ENCODE results near the gene FAT1.

Gene FAT1

DNA sequence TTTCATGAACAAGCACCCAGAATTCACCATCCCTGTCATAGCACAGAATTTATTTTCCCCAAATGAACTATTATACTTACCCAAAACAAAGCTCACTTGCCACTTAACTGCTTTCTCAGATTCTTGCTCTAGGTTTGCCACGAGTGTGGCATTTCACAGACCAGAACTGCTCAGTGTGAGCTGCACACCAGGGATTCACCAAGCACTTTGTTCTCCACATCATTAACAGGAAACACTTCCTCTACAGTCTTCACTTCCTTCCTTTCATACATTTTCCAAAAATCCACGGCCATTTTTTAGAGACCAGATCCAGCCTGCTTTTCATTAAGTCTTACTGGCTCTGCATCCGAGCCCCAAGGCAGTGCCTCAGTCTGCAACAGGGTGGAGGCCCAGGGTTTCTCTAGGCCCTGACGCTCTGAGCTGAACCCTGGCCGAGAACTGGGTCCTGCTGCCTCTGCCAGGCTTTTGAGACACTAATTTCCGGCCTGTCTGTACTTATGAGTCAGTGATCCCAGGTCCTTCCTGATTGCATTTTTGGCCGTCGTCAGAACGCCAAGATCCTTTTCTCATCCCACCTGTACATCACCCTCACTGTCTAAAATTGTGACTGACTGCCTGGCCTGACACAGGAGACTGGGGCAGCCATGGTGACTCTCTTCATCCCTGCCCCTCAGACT, 100.7 kb downstream of the FAT1 start:
- no peak for DNase-seq (ENCODE audit: low read depth, low spot score)

GRCh38 chr4:186621959-186622553, 101.6 kb downstream of the FAT1 start:
- peak; percentile 27 for DNase-seq (ENCODE audit: low read depth, low spot score)

DNA sequence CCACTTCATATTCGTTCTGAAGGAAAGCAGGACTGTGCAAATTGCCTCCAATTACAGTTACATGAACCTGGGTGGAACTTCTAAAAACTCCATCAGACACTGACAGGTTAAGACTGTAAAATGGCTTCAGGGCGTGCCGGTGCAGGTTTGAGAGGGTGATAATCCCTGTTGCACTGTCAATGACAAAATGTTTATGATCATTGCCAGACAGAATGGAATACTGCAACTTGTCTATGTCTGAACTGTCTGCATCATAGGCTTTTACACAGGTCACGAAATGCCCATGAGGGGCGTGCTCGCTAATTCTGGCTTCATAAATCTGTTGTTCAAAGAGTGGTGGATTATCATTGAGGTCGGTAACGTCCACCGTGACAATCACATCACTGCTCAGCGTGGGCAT, 104.6 kb downstream of the FAT1 start:
- no peak for DNase-seq (ENCODE audit: low read depth, low spot score)

DNA sequence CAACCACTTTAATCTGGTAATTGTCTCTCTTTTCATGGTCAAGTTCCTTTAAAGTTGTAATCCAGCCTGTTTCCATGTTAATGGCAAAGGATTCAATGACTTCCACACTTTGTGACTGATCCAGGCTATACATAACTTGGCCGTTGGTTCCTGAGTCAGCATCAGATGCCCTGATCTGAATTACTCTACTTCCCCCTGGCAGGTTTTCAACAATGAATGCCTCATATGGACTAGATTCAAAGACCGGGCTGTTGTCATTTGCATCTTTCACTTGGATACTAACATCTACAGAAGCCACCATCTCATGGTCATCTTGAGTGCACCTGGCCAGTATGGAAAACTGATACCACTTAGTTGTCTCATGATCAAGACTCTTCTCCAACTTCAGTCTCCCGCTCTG, 105.7 kb downstream of the FAT1 start:
- no peak for DNase-seq (ENCODE audit: low read depth, low spot score)

DNA sequence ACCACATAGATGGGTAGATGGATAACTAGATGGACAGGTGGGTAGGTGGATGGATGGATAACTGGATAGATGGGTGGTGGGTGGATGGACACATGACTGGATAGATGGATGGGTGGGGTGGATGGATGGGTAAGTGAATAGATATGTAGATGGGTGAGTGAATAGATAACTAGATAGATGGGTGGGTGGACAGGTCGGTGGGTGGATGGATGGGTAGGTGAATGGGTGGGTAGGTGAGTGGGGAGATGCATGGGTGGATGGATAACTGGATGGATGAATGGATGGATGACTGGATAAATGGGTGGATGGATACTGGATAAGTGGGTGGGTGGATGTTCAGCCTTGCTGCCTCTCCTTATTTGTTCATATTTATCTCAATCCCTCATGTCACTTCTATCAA, 116.2 kb downstream of the FAT1 start:
- no peak for DNase-seq (ENCODE audit: low read depth, low spot score)

GRCh38 chr4:186606591-186606992, 117.1 kb downstream of the FAT1 start:
- no peak for DNase-seq (ENCODE audit: low read depth, low spot score)

- no peak for DNase-seq (ENCODE audit: low read depth, low spot score)
Observed at GRCh38 chr4:186605261-186605865, 118.3 kb downstream of the FAT1 start.

- no peak for DNase-seq (ENCODE audit: low read depth, low spot score)
Observed at GRCh38 chr4:186604124-186604807, 119.4 kb downstream of the FAT1 start.

DNA sequence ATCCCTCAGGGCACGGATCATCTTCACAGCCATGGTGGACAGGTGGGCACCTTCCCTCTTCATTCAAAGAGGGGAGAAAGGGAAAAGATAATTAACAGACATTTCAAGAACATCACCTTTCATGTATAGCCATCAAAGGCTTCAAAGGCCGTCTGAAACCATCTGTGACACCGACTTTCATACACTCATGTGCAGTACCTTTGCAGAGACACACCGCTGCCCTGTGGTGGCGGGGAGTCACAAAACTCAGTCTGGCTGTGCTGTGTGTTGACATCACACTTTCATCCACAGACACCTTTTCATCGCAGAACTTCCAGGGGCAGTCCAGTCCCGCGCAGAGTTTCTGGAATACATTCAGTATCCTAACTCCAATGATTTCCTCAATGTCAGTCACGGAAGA, 120.7 kb downstream of the FAT1 start:
- DNase-seq (ENCODE audit: low read depth, low spot score) = no peak

GRCh38 chr4:186599483-186599882, 124.2 kb downstream of the FAT1 start:
- DNase-seq (ENCODE audit: low read depth, low spot score) = no peak

GRCh38 chr4:186598686-186599085, 125.0 kb downstream of the FAT1 start:
- no peak for DNase-seq (ENCODE audit: low read depth, low spot score)

GRCh38 chr4:186596850-186597390, 126.7 kb downstream of the FAT1 start:
- DNase-seq (ENCODE audit: low read depth, low spot score) = no peak

- DNase-seq (ENCODE audit: low read depth, low spot score) = no peak
Observed at GRCh38 chr4:186596346-186596745, 127.3 kb downstream of the FAT1 start.

GRCh38 chr4:186593587-186593973, 130.1 kb downstream of the FAT1 start:
- no peak for DNase-seq (ENCODE audit: low read depth, low spot score)

DNA sequence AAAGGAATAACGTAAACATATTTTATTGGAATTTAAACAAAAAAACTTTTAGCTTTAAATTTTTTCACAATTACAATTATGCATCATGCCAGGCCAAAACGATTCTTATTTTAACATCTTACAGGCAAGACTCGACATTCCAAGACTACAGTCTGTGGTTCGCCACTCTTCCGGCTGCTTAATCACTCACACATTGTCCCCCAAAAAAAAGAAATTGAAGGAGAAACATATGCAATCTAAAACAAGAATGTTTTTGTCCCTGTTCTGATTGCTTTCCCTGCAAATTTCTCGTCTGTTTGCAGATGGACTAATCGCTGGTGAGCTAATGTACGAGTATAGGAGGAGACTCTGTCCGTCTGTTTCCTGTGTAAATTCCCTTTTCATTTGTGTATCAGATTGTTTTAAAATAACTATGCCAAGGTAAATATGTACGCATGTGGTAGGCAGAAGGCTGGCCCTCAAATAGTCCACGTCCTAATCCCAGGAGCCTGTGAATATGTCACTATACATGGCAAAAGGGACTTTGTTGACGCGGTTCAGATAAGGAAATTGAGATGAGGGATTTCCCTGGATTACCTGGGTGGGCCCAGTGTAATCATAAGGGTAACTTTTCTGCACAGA, 130.6 kb downstream of the FAT1 start:
- DNase-seq (ENCODE audit: low read depth, low spot score) = no peak

DNA sequence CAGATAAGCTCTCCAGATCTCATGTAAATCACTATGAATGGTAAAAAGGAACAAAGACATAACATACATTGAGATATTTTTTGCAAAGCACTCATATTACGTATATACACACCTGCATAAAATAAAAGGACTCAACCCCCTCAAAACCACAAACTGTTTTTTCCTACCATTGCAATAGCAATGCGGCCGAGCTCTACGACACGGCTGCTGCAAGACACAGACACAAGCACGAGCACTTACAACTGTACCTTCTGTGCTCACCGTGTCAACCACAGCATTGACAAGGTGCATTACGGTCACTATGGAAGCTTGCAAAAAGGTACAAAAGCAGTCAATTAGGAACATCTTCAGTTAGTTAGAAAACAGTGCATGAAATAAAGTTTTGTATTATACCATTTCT, 131.2 kb downstream of the FAT1 start:
- no peak for DNase-seq (ENCODE audit: low read depth, low spot score)

DNA sequence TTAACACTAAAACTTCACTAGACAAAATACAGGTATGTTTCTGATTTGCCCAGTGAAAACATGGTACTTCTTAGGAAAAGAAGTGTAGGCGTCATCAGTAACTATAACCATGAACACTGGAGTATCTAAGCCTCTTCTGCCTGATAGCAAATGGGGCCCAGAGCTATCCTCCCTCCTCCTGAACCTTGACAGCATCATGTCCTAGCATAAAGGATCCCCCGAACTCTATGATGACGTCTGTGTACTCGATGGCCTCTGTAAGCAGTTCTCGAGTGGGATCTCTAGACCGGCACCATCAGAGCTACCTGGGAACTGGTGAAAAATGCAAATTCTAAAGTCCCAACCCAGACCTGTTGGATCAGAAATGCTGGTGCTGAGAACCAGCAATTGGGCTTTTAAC, 132.0 kb downstream of the FAT1 start:
- DNase-seq (ENCODE audit: low read depth, low spot score) = no peak

DNA sequence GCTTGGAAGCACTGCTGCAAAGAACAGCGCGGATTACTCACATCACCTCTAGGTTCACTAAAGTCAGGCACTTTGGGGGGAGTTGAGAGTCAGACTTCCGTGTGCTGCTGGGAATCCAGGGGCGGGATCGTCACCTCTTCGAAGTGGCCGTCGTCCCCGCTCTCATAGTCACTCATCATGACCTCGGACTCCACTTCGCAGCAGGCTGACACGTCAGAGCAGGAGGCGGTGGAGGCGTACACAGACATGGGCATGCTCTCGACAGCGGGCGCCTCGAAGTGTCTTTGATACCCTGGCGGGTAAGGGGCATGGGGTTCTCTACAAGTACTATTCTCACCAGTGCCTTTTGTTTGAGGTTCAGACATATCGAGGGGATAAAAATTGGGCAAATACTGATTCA, 135.2 kb downstream of the FAT1 start:
- no peak for DNase-seq (ENCODE audit: low read depth, low spot score)

DNA sequence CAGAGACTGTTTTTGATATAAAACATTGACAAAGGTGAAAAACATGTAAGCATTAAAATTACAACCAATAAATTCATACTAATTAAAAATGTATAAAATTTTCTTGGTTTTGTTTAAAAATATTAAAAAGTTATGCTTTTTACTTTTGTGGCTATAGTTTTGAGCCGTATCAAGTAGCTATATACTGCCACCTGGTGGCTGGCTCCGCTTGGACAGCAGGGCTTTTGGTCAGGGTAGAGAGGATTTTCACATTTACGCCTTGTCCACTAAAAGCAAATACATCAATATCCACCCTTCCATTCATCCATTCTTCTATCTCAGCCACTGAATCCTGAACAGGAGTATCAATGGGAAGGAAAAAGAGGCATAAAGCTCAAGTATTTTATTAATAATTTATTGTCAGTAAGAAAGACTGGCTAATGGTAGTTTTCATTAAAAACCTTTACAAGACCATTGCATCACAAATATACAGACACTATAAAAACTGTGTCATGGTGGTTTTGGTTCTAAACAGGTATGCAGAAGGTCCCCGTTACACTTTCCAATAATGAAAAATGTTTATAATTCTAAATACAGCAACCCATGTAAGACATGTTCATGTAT, 136.1 kb downstream of the FAT1 start:
- DNase-seq (ENCODE audit: low read depth, low spot score) = no peak

- no peak for DNase-seq (ENCODE audit: low read depth, low spot score)
Observed at GRCh38 chr4:186586205-186586604, 137.5 kb downstream of the FAT1 start.

DNA sequence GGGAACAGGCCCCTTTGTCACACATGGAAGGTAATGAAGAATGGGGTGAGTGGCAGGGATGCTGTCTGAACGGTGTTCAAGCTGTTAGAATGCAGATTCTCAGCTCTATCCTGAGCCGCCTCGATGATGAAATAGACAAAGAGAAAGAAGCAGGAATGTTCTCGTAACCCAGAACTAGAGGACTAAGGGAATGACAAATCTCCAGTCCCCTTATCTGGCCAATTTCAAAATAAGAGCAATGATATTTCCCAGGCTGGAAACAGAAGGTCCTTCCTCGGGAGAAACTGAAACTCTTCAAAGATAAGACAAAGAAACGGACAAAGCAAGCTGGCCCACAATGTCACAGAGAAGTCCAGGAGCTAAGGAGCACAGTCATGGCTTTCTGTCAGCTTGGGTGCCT, 138.7 kb downstream of the FAT1 start:
- DNase-seq (ENCODE audit: low read depth, low spot score) = no peak

GRCh38 chr4:186581421-186581820, 142.2 kb downstream of the FAT1 start:
- DNase-seq (ENCODE audit: low read depth, low spot score) = no peak

Data from brain pericyte (primary cell).